GM18508 (cell line): ENCODE data around the gene IGF1R.

ENCODE experiments used
- ATAC-seq: cut with Tn5 transposase; IDR thresholded peaks from one replicate; pipeline ENCODE4 v1.9.1; 2021; ENCODE audit warnings: moderate number of reproducible peaks; ENCODE audit not compliant: insufficient read depth, unreplicated experiment

Gene IGF1R

GRCh38 chr15:98647026-98647773 lies 1.1 kb upstream of the IGF1R start:
- no peak for ATAC-seq

- no peak for ATAC-seq
Observed at GRCh38 chr15:98648654-98649471, 524 bp downstream of the IGF1R start.

GRCh38 chr15:98649472-98650416 lies 1.4 kb downstream of the IGF1R start:
- ATAC-seq: no peak

- ATAC-seq: no peak
Observed at GRCh38 chr15:98650417-98651035, 2.2 kb downstream of the IGF1R start.

- no peak for ATAC-seq
Observed at GRCh38 chr15:98651036-98651481, 2.7 kb downstream of the IGF1R start.

GRCh38 chr15:98651581-98652220 lies 3.4 kb downstream of the IGF1R start:
- no peak for ATAC-seq

GRCh38 chr15:98653686-98654085 lies 5.3 kb downstream of the IGF1R start:
- no peak for ATAC-seq

GRCh38 chr15:98654790-98655360 lies 6.5 kb downstream of the IGF1R start:
- no peak for ATAC-seq

GRCh38 chr15:98655732-98656131 lies 7.4 kb downstream of the IGF1R start:
- no peak for ATAC-seq

GRCh38 chr15:98657721-98658120 lies 9.4 kb downstream of the IGF1R start:
- no peak for ATAC-seq

- peak; percentile 55 for ATAC-seq
Observed at GRCh38 chr15:98658831-98659699, 10.7 kb downstream of the IGF1R start.

GRCh38 chr15:98660055-98660454 lies 11.7 kb downstream of the IGF1R start:
- no peak for ATAC-seq

GRCh38 chr15:98663045-98663444 lies 14.7 kb downstream of the IGF1R start:
- no peak for ATAC-seq

- no peak for ATAC-seq
Observed at GRCh38 chr15:98663606-98664005, 15.3 kb downstream of the IGF1R start.

- ATAC-seq: no peak
Observed at GRCh38 chr15:98666441-98666840, 18.1 kb downstream of the IGF1R start.

- ATAC-seq: no peak
Observed at GRCh38 chr15:98666841-98667240, 18.5 kb downstream of the IGF1R start.

- ATAC-seq: no peak
Observed at GRCh38 chr15:98667521-98668179, 19.3 kb downstream of the IGF1R start.
